Naive thymus-derived CD8-positive, alpha-beta T cell (primary cell): ENCODE results near the gene ROBO1. TPM values are rescaled to one million over a fixed set of nuclear protein-coding genes. Genes with fewer than 3 reads are reported as not detected.
"Not testable (repeated sequence)": the region's sequence is repeated elsewhere in the genome, so short reads cannot be mapped to it uniquely, and the experiment has no call there.

ENCODE experiments used
- ATAC-seq, 2 donors: fragments of 150-1000 bp; cut with Tn5 transposase in 1 of 2; sonication (Bioruptor Pico), chemical (Tn5 transposase) in 1 of 2; 1 replicate in 1 of 2; 2 replicates in 1 of 2; pipeline ENCODE4 v1.10.0; 2021; ENCODE audit warnings: mild to moderate bottlenecking in 2 of 2, moderate library complexity in 2 of 2
- POLR2A ChIA-PET: fragments of 350-600 bp; sonication (Branson Sonifier 250); formaldehyde crosslinking; loops from one replicate; lab custom pipeline; 2021; ENCODE audit warnings: antibody characterized with exemption; lab: Charles Lee
- DNase-seq, 10 donors: peaks; one replicate each; pipeline versions ENCODE4 v3.0.0 to v3.0.0-alpha.2; 2020 to 2022
- H3K27ac Mint-ChIP-seq, 10 donors: one replicate each; pipeline ENCODE4 v1.8.0; 2020 to 2022; ENCODE audit warnings: mild to moderate bottlenecking in 10 of 10, mixed read lengths in 10 of 10, moderate library complexity in 4 of 10, inconsistent platforms in 1 of 10
- H3K27me3 Mint-ChIP-seq, 5 donors: one replicate each; pipeline ENCODE4 v1.8.0; 2021 to 2022; ENCODE audit warnings: mixed read lengths in 5 of 5
- H3K36me3 Mint-ChIP-seq, 3 donors: one replicate each; pipeline ENCODE4 v1.8.0; 2020 to 2022; ENCODE audit warnings: mixed read lengths in 3 of 3, mild to moderate bottlenecking in 2 of 3, inconsistent platforms in 1 of 3
- H3K4me1 Mint-ChIP-seq, 4 donors: one replicate each; pipeline ENCODE4 v1.8.0; 2021 to 2022; ENCODE audit warnings: mixed read lengths in 4 of 4
- H3K4me3 Mint-ChIP-seq, 10 donors: one replicate each; pipeline ENCODE4 v1.8.0; 2020 to 2022; ENCODE audit warnings: mild to moderate bottlenecking in 10 of 10, mixed read lengths in 10 of 10, moderate library complexity in 6 of 10, inconsistent platforms in 1 of 10
- H3K9me3 Mint-ChIP-seq, 9 donors: one replicate each; pipeline ENCODE4 v1.8.0; 2020 to 2022; ENCODE audit warnings: mixed read lengths in 9 of 9, mild to moderate bottlenecking in 3 of 9, inconsistent platforms in 1 of 9, moderate library complexity in 1 of 9
- polyA plus RNA-seq, 3 donors: library from polyadenylated mRNA; unstranded; fragments of 300-500 nt; fragmentation: Illumina TruSeq; gene quantifications; one replicate each; pipeline ENCODE4 v1.2.3, GENCODE V29; 2021
- total RNA-seq, 8 experiments: library from RNA in 2 of 8; stranded (reverse) in 2 of 8; gene quantifications; one replicate each; pipeline ENCODE4 v1.2.3 and lab custom pipeline; 2021 to 2026

Gene ROBO1
- total and polyA plus RNA-seq, 5 experiments from 2014 or later, result 2.3 to 16.3 (median 12.5) TPM

DNA sequence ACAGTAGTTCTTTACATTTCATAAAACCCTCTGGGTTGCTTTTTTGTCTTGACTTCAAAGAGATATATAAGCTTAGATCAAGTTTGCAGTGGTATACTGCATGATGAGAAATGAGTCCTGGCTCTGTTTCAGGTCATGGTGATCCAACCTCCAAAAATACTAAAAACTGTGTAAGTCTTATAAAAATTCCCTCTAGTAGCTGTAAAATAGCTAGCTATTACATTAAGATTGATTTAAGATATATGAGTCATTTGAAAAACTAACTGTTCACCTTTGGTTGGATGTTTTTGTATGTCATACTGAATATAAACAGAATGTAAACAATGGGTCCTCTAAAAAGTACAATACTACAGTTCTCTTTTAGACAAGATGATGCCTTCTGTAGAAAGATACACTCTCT lies 879.2 kb downstream of the ROBO1 start:
- Mint-ChIP-seq H3K27ac (no peak overlapping the region), H3K9me3 (peaks cover 0 to 21% (median 2%) of the 10 kb centered on the region in 9 donors), H3K27me3 (no peaks in the 10 kb centered on the region), H3K36me3 (peaks cover 0 to 10% (median 0%) of the 10 kb centered on the region in 3 donors), H3K4me1 (peaks cover 0 to 8% (median 0%) of the 10 kb centered on the region in 4 donors), H3K4me3 (peak overlapping the region in 1 of 10 donors; percentile 17)
- no peak for ATAC-seq
- POLR2A ChIA-PET, result no interaction called here
- no peak for DNase-seq

DNA sequence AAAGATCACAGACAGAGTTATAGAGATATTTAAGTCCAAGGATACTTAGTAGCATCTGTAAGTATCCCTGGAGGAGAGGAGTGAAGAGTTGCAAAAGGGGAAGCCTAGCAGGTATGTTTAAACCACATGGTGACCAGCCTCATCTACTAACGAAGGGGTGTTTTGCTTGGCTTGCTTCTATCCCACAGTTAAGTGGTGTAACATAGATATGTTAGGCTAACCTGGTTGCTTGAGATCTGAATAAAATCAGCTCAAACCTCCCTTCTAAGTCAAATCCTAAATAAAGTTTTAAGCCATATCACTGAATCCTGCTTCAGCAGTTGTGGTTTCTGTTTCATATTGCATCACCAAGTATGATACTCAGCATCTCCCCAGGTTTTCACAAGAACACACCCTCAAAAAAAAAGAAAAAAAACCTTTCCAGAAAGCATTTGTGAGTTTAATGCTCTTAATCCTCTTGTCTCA lies 880.2 kb downstream of the ROBO1 start:
- POLR2A ChIA-PET, result no interaction called here
- Mint-ChIP-seq H3K27me3 (no peaks in the 10 kb centered on the region), H3K4me3 (peak overlapping the region in 2 of 10 donors; percentile 13 to 29), H3K27ac (no peak overlapping the region), H3K4me1 (peaks cover 0 to 8% (median 0%) of the 10 kb centered on the region in 4 donors), H3K36me3 (peaks cover 0 to 10% (median 0%) of the 10 kb centered on the region in 3 donors), H3K9me3 (peaks cover 0 to 18% (median 2%) of the 10 kb centered on the region in 9 donors)
- ATAC-seq (no peak), DNase-seq (no peak)

DNA sequence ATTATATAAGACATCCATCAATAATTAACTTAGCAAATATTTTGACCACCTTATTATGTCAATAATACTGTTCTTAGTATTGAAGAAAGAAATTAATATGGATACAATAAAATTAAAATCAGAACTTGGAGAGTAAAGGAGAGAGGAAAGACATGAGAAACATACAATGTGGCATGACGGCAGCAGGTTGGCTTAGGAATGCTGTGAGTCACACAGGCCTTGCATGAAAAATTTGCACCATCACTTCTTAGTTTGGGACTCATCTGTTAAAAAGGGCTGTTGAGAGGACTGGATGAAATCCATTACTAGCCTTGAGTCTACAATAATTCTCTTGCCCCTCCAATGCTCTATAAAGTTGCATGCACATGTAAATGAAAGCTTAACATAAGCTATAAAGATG lies 880.8 kb downstream of the ROBO1 start:
- DNase-seq (no peak), ATAC-seq (no peak)
- H3K4me3 Mint-ChIP-seq, result peak overlapping the region in 1 of 10 donors; percentile 13
- peaks cover 0 to 18% (median 2%) of the 10 kb centered on the region in 9 donors for H3K9me3 Mint-ChIP-seq
- no peak overlapping the region for H3K27ac Mint-ChIP-seq
- POLR2A ChIA-PET, result no interaction called here
- H3K36me3 Mint-ChIP-seq, result peaks cover 0 to 10% (median 0%) of the 10 kb centered on the region in 3 donors
- peaks cover 0 to 8% (median 0%) of the 10 kb centered on the region in 4 donors for H3K4me1 Mint-ChIP-seq
- H3K27me3 Mint-ChIP-seq, result no peaks in the 10 kb centered on the region

DNA sequence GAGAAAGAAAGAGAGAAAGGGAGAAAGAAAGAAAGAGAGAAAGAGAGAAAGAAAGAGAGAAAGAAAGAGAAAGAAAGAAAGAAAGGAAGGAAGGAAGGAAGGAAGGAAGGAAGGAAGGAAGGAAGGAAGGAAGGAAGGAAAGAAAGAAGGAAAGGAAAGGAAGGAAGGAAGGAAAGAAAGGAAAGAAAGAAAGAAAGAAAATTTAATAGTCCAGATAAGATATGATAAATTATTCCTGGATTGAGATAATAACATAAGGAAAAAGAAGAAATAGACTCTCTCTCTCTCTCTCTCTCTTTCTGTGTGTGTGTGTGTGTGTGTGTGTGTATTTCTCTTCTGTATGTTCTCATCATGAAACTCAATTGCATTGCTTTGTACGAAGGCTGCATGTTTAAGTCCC lies 883.2 kb downstream of the ROBO1 start:
- H3K27me3 Mint-ChIP-seq, DNase-seq, POLR2A ChIA-PET, H3K4me1 Mint-ChIP-seq, H3K4me3 Mint-ChIP-seq, H3K36me3 Mint-ChIP-seq, H3K9me3 Mint-ChIP-seq, ATAC-seq, H3K27ac Mint-ChIP-seq: not testable (repeated sequence)

DNA sequence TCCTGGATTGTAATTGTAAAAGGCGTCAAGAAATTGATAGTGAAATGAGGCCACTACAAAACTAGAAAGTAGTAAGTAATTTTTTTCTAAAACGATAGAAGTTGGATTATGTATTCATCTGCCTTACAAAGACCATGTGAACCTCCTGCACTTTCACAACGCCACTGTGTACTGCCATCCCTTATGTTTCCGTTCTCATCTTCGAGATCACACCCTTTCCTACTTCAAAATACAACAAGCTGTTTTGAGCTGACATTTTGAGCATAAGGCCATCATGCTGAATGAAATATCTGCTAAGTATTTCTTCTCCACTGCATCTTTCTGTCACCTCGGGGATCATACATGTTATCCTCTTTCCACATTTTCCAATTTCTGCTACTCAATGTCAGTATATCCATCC lies 885.5 kb downstream of the ROBO1 start:
- DNase-seq, result no peak
- Mint-ChIP-seq H3K4me1 (peaks cover 0 to under 1% (median 0%) of the 10 kb centered on the region in 4 donors), H3K27me3 (no peaks in the 10 kb centered on the region), H3K9me3 (peaks cover 0 to 7% (median 0%) of the 10 kb centered on the region in 9 donors), H3K27ac (no peak overlapping the region), H3K4me3 (no peak overlapping the region), H3K36me3 (no peaks in the 10 kb centered on the region)
- no peak for ATAC-seq
- POLR2A ChIA-PET, result no interaction called here

DNA sequence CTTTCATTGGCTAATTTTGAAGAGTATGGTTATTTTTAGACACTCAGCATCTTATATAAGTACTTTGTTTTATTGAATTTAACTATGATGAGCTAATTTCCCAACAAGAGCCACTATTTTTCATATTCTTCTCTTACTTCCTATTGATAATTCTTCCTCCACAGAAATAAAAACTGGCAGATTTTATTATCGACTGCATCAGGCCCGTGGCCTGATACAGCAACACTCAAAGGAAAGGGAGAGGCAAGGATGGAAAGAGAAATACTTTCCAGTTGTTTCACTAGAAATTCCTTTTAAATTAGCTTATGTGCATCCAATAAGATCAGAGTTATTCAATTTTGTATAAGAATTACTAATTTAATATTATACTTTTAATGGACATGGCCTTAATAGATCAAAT lies 886.3 kb downstream of the ROBO1 start:
- POLR2A ChIA-PET, result no interaction called here

DNA sequence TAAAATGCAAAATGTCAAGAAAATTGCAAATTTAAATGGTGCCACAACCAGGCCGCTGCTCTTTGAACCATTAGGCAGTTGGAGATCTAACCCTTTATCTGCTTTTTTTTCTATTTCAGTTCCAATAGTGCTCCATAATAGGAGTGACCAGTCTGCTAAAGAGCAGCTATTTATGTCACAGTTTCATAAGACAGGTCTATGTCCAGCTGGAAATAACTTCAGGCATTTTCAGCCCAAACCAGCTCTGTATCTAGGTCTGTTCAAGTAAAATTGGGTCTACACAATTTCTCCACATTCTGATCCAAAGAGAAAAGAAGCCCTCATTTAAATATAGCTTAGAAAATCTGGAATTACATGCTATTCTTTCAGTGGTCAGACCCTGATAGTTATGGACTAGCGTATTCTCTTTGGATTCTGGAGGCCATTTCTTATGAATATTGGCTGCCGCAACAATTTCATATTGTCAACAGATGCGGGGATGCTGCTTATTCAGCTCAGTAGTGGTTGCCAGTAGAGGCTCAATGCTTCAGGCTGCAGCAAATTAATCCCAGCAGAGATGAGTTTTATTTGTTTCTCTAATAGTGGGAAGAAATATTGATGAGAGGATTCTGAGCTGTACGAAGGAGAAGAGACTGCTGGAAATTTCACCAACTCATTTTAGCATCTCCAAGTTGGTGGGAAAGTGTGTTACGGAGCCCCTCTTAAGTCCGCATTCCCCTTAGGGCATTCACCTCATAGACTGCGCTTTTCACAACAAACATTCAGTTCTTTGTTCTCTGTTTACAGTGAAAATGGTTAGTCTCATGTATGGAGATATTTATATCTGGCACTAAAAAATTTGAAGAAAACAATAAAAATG lies 887.0 kb downstream of the ROBO1 start:
- DNase-seq (no peak), ATAC-seq (no peak)
- no peaks in the 10 kb centered on the region for H3K27me3 Mint-ChIP-seq
- H3K27ac Mint-ChIP-seq, result no peak overlapping the region
- H3K9me3 Mint-ChIP-seq, result peaks cover 0 to 7% (median 0%) of the 10 kb centered on the region in 9 donors
- no peaks in the 10 kb centered on the region for H3K36me3 Mint-ChIP-seq
- no peak overlapping the region for H3K4me3 Mint-ChIP-seq
- POLR2A ChIA-PET, result no interaction called here
- no peaks in the 10 kb centered on the region for H3K4me1 Mint-ChIP-seq

More for the DNA sequence above, 886.3 kb downstream of the ROBO1 start:
- Mint-ChIP-seq H3K4me3 (no peak overlapping the region), H3K36me3 (no peaks in the 10 kb centered on the region), H3K27ac (no peak overlapping the region), H3K27me3 (no peaks in the 10 kb centered on the region), H3K4me1 (no peaks in the 10 kb centered on the region), H3K9me3 (peaks cover 0 to 7% (median 0%) of the 10 kb centered on the region in 9 donors)
- DNase-seq (no peak), ATAC-seq (no peak)

DNA sequence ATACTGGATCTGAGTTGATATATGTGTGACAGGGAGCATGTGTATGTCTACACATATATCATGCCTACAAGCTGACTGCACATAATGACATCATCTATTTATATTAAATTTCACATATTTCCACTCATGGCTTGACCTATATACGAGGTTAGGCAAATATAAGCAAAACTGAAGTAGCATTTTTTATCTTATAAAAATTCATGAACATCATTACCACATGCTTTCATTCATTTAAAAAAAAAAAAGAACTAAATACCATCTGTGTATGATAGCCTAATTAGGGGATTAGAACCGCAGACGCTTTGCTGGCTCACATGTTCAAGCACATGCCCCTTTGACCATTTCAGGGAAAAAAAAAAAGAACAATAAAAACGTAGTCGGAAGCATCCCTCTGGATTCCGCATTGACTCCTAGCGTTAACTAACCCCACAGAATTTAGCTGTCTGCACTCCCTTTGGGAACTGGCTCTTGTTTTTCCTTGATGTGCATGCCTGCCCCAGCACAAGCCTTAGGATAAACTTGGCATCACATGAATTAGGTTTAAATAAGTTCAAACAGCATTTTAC lies 888.4 kb downstream of the ROBO1 start:
- POLR2A ChIA-PET, result no interaction called here
- DNase-seq (no peak), ATAC-seq (no peak)
- no peaks in the 10 kb centered on the region for H3K4me1 Mint-ChIP-seq
- H3K27ac Mint-ChIP-seq, result no peak overlapping the region
- H3K27me3 Mint-ChIP-seq, result no peaks in the 10 kb centered on the region
- H3K36me3 Mint-ChIP-seq, result no peaks in the 10 kb centered on the region
- H3K4me3 Mint-ChIP-seq, result no peak overlapping the region
- peaks cover 0 to 9% (median 0%) of the 10 kb centered on the region in 9 donors for H3K9me3 Mint-ChIP-seq

DNA sequence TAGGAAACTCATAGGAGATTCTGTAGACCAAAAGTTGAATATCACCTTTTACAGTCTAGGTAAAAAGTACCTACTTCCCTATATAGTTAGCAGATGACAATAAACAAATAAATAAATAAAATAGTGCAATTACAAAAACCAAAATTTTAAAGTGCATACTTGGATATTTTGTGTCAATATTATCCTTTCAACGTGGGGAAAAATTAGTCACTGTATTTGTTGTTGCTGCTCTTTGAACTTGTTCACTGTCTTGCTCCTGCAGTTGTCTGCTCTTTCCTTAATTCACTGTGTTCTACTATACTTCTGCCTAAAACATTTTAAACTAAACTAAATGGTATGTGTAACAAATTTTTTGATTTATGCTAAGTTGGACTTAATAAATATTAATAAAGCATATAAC lies 889.0 kb downstream of the ROBO1 start:
- Mint-ChIP-seq H3K27me3 (no peaks in the 10 kb centered on the region), H3K27ac (no peak overlapping the region), H3K4me1 (no peaks in the 10 kb centered on the region), H3K9me3 (peaks cover 0 to 7% (median 0%) of the 10 kb centered on the region in 9 donors), H3K4me3 (no peak overlapping the region), H3K36me3 (no peaks in the 10 kb centered on the region)
- ATAC-seq (no peak), DNase-seq (no peak)
- POLR2A ChIA-PET, result no interaction called here

DNA sequence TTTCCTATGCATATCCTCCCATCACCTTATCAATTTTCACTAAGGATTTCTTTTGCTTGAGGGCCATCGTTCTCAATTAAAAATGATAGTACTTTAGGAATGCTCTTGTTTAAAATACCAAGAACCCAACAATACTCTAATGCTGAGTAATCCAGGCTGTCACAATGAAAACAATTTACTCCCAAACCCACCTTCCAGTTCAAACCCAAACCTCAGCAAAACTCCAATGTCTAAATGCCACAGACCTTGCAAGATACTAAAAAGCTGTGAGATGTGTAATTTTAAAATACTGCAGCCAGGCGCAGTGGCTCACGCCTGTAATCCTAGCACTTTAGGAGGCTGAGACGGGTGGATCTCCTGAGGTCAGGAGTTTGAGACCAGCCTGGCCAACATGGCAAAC lies 889.8 kb downstream of the ROBO1 start:
- no peak for DNase-seq
- Mint-ChIP-seq H3K27ac (no peak overlapping the region), H3K9me3 (peaks cover 0 to 7% (median 0%) of the 10 kb centered on the region in 9 donors), H3K4me3 (no peak overlapping the region), H3K4me1 (no peaks in the 10 kb centered on the region), H3K27me3 (no peaks in the 10 kb centered on the region), H3K36me3 (no peaks in the 10 kb centered on the region)
- POLR2A ChIA-PET, result no interaction called here
- no peak for ATAC-seq

DNA sequence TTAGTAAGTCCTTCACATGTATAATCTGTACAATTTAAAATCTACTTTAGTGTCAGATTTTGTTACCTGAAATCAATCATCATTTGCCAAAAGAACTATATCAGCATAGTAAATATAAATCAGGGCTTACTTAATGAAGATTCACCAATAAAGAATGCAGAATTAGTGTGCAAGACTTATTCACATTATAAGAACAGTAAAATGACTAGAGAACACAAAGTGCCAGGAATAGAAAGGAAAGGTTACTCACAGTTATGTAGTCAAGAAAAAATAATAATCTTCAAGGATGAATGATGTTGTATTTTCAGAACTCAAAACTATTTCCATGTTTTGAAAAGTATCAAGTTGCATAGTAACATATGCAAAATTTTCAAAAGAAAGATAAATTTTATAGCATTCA lies 891.9 kb downstream of the ROBO1 start:
- POLR2A ChIA-PET, result no interaction called here
- H3K27me3 Mint-ChIP-seq, result no peaks in the 10 kb centered on the region
- ATAC-seq, result no peak
- peaks cover 0 to 2% (median 0%) of the 10 kb centered on the region in 4 donors for H3K4me1 Mint-ChIP-seq
- H3K4me3 Mint-ChIP-seq, result no peak overlapping the region
- no peak for DNase-seq
- no peaks in the 10 kb centered on the region for H3K36me3 Mint-ChIP-seq
- H3K27ac Mint-ChIP-seq, result no peak overlapping the region
- peaks cover 0 to 7% (median 0%) of the 10 kb centered on the region in 9 donors for H3K9me3 Mint-ChIP-seq

DNA sequence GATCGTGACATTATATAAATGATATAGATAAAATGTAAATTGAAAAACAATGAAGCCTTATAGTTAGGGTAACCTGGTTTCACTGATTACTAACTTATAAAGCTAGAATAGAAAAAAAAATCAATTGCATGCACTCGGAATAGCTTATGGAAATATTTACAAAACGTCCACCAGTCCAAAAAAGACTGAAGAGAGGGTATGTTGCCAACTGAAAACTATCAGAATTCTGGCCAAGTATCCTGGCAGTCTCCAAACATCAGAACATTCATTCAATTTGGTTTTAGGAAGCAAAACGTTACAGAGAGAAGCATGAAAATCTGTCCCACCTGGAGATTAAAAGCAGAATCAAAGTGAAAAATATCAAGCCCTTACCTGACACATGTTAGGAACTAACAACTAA lies 892.4 kb downstream of the ROBO1 start:
- Mint-ChIP-seq H3K27me3 (no peaks in the 10 kb centered on the region), H3K4me1 (peaks cover 0 to 2% (median 0%) of the 10 kb centered on the region in 4 donors), H3K36me3 (no peaks in the 10 kb centered on the region), H3K27ac (no peak overlapping the region), H3K9me3 (peaks cover 0 to 7% (median 0%) of the 10 kb centered on the region in 9 donors), H3K4me3 (no peak overlapping the region)
- ATAC-seq (no peak), DNase-seq (no peak)
- POLR2A ChIA-PET, result no interaction called here

DNA sequence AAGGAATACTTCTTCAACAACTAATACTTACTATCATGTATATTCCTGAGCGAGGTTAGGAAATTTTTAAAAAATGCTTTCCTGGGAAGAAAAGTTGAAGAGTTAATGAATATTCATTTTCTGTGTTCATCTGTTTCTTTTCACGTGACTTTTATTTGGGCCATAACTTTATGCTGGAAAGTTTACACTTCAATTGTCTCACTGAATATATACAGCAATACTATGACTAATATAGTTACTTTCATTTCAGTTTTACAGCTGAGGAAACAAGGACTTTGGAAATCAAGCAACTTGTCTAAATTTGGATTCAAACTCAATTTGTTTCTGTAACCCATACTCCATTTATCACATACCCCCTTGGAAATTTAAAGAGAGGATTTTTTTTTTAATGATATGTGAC lies 894.2 kb downstream of the ROBO1 start:
- no peak overlapping the region for H3K4me3 Mint-ChIP-seq
- DNase-seq (no peak), ATAC-seq (no peak)
- H3K27me3 Mint-ChIP-seq, result no peaks in the 10 kb centered on the region
- H3K4me1 Mint-ChIP-seq, result peaks cover 0 to 2% (median 0%) of the 10 kb centered on the region in 4 donors
- H3K9me3 Mint-ChIP-seq, result peaks cover 0 to 7% (median 0%) of the 10 kb centered on the region in 9 donors
- POLR2A ChIA-PET, result no interaction called here
- H3K27ac Mint-ChIP-seq, result no peak overlapping the region
- H3K36me3 Mint-ChIP-seq, result no peaks in the 10 kb centered on the region
